Parathyroid adenoma (tissue), 2 donors: ENCODE results near the gene TRMT44.

Source experiments
- H2AFZ ChIP-seq: fragments of 300-600 bp; sonication (generic); one replicate; pipeline ENCODE4 v1.7.0; 2017; ENCODE audit warnings: antibody characterized with exemption, mild to moderate bottlenecking
- H3K27ac ChIP-seq: fragments of 300-600 bp; sonication (generic); one replicate; pipeline ENCODE4 v1.7.0; 2017
- H3K27me3 ChIP-seq: fragments of 300-600 bp; sonication (generic); one replicate; pipeline ENCODE4 v1.7.0; 2017; ENCODE audit warnings: low read length; ENCODE audit not compliant: control insufficient read depth, insufficient read depth
- H3K36me3 ChIP-seq: fragments of 300-600 bp; sonication (generic); one replicate; pipeline ENCODE4 v1.7.0; 2017; ENCODE audit warnings: low read length; ENCODE audit not compliant: control insufficient read depth, insufficient read depth
- H3K4me1 ChIP-seq: fragments of 300-600 bp; sonication (generic); one replicate; pipeline ENCODE4 v1.7.0; 2017; ENCODE audit warnings: control low read depth
- H3K4me2 ChIP-seq: fragments of 300-600 bp; sonication (generic); one replicate; pipeline ENCODE4 v1.7.0; 2017; ENCODE audit warnings: low read length
- H3K4me3 ChIP-seq: fragments of 300-600 bp; sonication (generic); one replicate; pipeline ENCODE4 v1.7.0; 2017; ENCODE audit warnings: low read depth, low read length
- H3K79me2 ChIP-seq: fragments of 300-600 bp; sonication (generic); one replicate; pipeline ENCODE4 v1.7.0; 2017; ENCODE audit warnings: control low read depth
- H3K9ac ChIP-seq: fragments of 300-600 bp; sonication (generic); one replicate; pipeline ENCODE4 v1.7.0; 2017; ENCODE audit warnings: mild to moderate bottlenecking
- H3K9me3 ChIP-seq: fragments of 300-600 bp; sonication (generic); one replicate; pipeline ENCODE4 v1.7.0; 2017; ENCODE audit warnings: low read length; ENCODE audit not compliant: control insufficient read depth
- CTCF ChIP-seq: fragments of 300-600 bp; sonication (generic); IDR thresholded peaks from one replicate; pipeline ENCODE4 v1.7.0; 2017; ENCODE audit warnings: antibody characterized with exemption, mild to moderate bottlenecking
- donor health status: primary hyperparathyroidism.

The TRMT44 gene

GRCh38 chr4:8461086-8461485 lies 20.5 kb downstream of the TRMT44 start:
- H3K4me2 ChIP-seq: no peak overlapping the region
- no peaks in the 10 kb centered on the region for H3K4me1 ChIP-seq
- no peak overlapping the region for H3K4me3 ChIP-seq
- H3K36me3 ChIP-seq: no peaks in the 10 kb centered on the region
- H3K79me2 ChIP-seq: no peaks in the 10 kb centered on the region
- no peak overlapping the region for H3K27ac ChIP-seq
- no peak for TF ChIP-seq CTCF
- no peak overlapping the region for H3K9ac ChIP-seq
- no peaks in the 10 kb centered on the region for H3K27me3 ChIP-seq
- H3K9me3 ChIP-seq: no peaks in the 10 kb centered on the region
- no peak overlapping the region for H2AFZ ChIP-seq

GRCh38 chr4:8461616-8462015 lies 21.0 kb downstream of the TRMT44 start:
- H2AFZ ChIP-seq: no peak overlapping the region
- no peaks in the 10 kb centered on the region for H3K9me3 ChIP-seq
- no peak overlapping the region for H3K4me3 ChIP-seq
- H3K4me1 ChIP-seq: no peaks in the 10 kb centered on the region
- H3K4me2 ChIP-seq: no peak overlapping the region
- no peak for TF ChIP-seq CTCF
- no peak overlapping the region for H3K27ac ChIP-seq
- no peaks in the 10 kb centered on the region for H3K27me3 ChIP-seq
- no peaks in the 10 kb centered on the region for H3K36me3 ChIP-seq
- no peaks in the 10 kb centered on the region for H3K79me2 ChIP-seq
- H3K9ac ChIP-seq: no peak overlapping the region

GRCh38 chr4:8463811-8464210 lies 23.2 kb downstream of the TRMT44 start:
- H3K4me3 ChIP-seq: no peak overlapping the region
- H3K4me2 ChIP-seq: no peak overlapping the region
- H3K79me2 ChIP-seq: no peaks in the 10 kb centered on the region
- H3K9ac ChIP-seq: no peak overlapping the region
- H3K27me3 ChIP-seq: no peaks in the 10 kb centered on the region
- no peak for TF ChIP-seq CTCF
- H2AFZ ChIP-seq: no peak overlapping the region
- H3K36me3 ChIP-seq: no peaks in the 10 kb centered on the region
- no peaks in the 10 kb centered on the region for H3K4me1 ChIP-seq
- no peak overlapping the region for H3K27ac ChIP-seq
- H3K9me3 ChIP-seq: no peaks in the 10 kb centered on the region

- Histone ChIP-seq H3K27ac (no peak overlapping the region), H3K79me2 (no peaks in the 10 kb centered on the region), H3K9ac (no peak overlapping the region), H3K4me3 (no peak overlapping the region), H3K4me1 (no peaks in the 10 kb centered on the region), H2AFZ (no peak overlapping the region), H3K36me3 (no peaks in the 10 kb centered on the region), H3K4me2 (no peak overlapping the region), H3K9me3 (no peaks in the 10 kb centered on the region), H3K27me3 (no peaks in the 10 kb centered on the region)
- TF ChIP-seq CTCF: no peak
These were observed 23.8 kb downstream of the TRMT44 start for GRCh38 chr4:8464381-8464780.
